Natural killer cell treated with Interleukin-12 subunit alpha and Interleukin-12 subunit beta and Interleukin-15 and Interleukin-18, amount 100 ng/mL, for 72 hours (primary cell): Measurements from ENCODE around the gene SRRM3. TPM values are rescaled to one million over a fixed set of nuclear protein-coding genes. Genes with fewer than 3 reads are reported as not detected.
"Not testable (repeated sequence)": the region's sequence is repeated elsewhere in the genome, so short reads cannot be mapped to it uniquely, and the experiment has no call there.

ENCODE experiments used
- ATAC-seq, 2 donors: fragments of 150-1000 bp; cut with Tn5 transposase in 1 of 2; sonication (Bioruptor Pico), chemical (Tn5 transposase) in 1 of 2; 2 replicates each; pipeline ENCODE4 v1.10.0; 2021
- DNase-seq: peaks from one replicate; pipeline ENCODE4 v3.0.0; 2022; ENCODE audit warnings: low spot score
- H3K27ac Mint-ChIP-seq, 2 donors: 1 replicate in 1 of 2; 2 replicates in 1 of 2; pipeline ENCODE4 v1.8.0; 2022; ENCODE audit warnings: mixed read lengths in 2 of 2, mild to moderate bottlenecking in 1 of 2, moderate library complexity in 1 of 2
- H3K27me3 Mint-ChIP-seq, 2 donors: 1 replicate in 1 of 2; 2 replicates in 1 of 2; pipeline ENCODE4 v1.8.0; 2022; ENCODE audit warnings: mixed read lengths in 2 of 2
- H3K36me3 Mint-ChIP-seq: one replicate; pipeline ENCODE4 v1.8.0; 2022; ENCODE audit warnings: mixed read lengths
- H3K4me1 Mint-ChIP-seq, 2 donors: 1 replicate in 1 of 2; 2 replicates in 1 of 2; pipeline ENCODE4 v1.8.0; 2022; ENCODE audit warnings: low read depth in 2 of 2, mixed read lengths in 2 of 2, mild to moderate bottlenecking in 1 of 2
- H3K4me3 Mint-ChIP-seq: one replicate; pipeline ENCODE4 v1.8.0; 2022; ENCODE audit warnings: mixed read lengths
- H3K9me3 Mint-ChIP-seq: 2 replicates; pipeline ENCODE4 v1.8.0; 2022; ENCODE audit warnings: mixed read lengths
- total RNA-seq, 2 donors: library from RNA; stranded (reverse); gene quantifications; one replicate each; pipeline ENCODE4 v1.2.3, GENCODE V29; 2022

The SRRM3 gene, protein sequence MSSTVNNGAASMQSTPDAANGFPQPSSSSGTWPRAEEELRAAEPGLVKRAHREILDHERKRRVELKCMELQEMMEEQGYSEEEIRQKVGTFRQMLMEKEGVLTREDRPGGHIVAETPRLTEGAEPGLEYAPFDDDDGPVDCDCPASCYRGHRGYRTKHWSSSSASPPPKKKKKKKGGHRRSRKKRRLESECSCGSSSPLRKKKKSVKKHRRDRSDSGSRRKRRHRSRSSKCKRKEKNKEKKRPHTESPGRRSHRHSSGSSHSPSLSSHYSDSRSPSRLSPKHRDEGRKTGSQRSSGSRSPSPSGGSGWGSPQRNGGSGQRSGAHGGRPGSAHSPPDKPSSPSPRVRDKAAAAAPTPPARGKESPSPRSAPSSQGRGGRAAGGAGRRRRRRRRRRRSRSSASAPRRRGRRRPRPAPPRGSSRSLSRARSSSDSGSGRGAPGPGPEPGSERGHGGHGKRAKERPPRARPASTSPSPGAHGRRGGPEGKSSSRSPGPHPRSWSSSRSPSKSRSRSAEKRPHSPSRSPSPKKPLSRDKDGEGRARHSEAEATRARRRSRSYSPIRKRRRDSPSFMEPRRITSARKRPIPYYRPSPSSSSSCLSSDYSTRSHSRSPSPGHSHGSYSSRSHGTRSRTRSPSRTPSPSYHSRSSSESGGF
- not detected for total RNA-seq

DNA sequence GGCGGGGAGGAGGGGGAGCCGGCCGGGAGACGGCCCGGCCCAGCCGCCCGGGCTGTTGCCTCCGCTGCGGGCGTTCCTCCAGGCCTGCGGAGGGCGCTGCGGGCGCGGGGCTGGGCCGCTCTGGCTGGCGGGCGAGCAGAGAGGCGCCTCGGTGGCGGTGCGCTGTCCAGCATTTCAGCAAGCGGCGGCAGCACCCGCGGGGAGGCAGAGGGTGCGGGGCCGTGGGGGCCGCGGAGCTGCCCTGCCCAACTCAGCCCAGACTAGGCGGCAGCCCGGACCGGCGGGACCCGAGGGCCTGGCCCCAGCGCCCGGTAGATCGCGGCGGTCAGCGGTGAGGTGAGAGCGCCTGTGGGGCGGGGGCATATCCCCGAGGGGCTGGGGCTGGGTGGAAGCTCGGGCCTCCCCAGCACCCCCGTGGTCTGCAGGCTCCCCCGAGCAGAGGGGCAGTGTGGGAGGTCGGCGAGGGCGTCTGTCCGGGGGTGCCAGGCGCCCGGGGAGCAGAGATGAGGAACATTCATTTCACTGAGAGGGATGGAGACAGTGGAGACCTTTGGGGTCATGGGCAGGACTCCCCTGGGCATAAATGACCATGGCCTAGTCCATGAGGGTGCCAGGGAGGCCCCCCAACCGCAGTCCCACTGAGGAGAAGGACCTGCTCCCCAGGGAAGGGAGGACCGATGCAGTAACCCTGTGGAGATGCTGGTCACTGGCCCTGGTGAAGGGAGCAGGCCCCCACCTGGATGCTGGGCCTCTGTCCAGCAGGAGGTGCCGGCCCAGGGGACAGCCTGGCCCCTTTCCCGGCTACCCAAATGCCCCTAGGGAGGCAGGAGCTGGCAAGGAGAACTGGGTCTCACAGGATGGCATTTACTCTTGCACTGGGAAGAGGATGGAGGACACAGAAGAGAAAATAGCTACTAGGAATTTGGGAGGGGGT, at the start of gene SRRM3:
Gene SRRM3, plus strand, starts transcription at position 165 of the 934 bp plus-strand sequence. CDS start 33,171 bp downstream, outside the sequence.
- no peaks in the 10 kb centered on the region for H3K4me1 Mint-ChIP-seq
- no peak within 1 kb of the TSS for H3K27ac Mint-ChIP-seq
- peak; percentile 91 to 94 for ATAC-seq
- H3K27me3 Mint-ChIP-seq = peaks cover 19 to 27% of the 10 kb centered on the region in 2 donors
- H3K4me3 Mint-ChIP-seq = no peak within 1 kb of the TSS
- DNase-seq = peak; percentile 86
- H3K9me3 Mint-ChIP-seq = no peaks in the 10 kb centered on the region
- no peaks in the 10 kb centered on the region for H3K36me3 Mint-ChIP-seq

DNA sequence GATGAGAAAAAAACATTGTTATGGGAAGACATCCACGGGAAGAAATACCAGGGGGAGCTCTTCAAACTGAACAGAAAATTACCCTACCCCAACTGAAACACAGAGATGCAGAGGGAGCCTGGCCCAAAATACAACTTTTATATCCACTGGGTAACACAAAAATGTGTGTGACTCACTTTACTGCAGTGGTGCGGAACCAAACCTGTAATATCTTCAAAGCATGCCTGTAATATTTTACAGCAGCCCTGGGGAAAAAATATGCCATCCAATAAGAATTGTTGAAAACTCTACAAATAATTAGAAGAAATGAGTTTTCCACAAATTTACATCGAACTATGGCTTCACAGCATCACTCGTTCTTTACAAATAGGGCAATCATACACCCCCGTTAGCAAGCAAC, 49.8 kb upstream of the SRRM3 start:
- DNase-seq (no peak), ATAC-seq (no peak)
- Mint-ChIP-seq H3K9me3 (no peaks in the 10 kb centered on the region), H3K4me3 (no peak overlapping the region), H3K27ac (no peak overlapping the region), H3K4me1 (peaks cover 17 to 27% of the 10 kb centered on the region in 2 donors), H3K27me3 (no peaks in the 10 kb centered on the region), H3K36me3 (no peaks in the 10 kb centered on the region)

DNA sequence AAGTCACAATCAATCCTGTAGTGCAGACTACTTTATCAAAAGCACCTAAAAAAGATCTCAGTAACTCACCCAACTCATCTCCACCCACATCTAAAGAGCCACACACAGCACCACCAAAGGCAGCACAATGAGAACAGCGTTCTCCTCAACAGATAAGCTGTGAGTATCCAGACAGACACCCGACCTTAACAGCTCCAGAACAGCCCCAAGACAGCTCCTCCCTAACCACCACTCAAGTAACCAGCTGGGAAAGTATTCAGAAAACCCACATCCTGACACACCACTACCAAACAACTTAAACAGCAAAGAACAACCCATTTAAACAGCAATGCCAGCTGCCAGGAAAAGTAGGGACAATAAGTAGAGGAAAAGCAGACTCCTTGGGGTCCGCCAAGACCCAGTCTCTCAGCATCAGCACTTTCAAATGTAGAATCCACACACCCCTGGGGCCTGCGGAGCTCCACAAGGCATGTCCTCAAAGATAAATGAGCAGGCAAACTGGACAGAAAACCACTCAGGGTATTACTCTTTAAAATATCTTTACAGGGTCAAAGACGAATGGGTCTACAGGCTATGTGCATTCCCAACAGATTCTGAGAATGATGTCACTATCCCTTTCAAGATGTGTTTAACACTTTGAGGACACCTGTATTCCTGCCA, 48.0 kb upstream of the SRRM3 start:
- Mint-ChIP-seq H3K4me3 (peak overlapping the region; percentile 9), H3K27ac (peak overlapping the region; percentile 4 to 26), H3K4me1 (peaks cover 19 to 30% of the 10 kb centered on the region in 2 donors)
- H3K9me3 Mint-ChIP-seq, H3K27me3 Mint-ChIP-seq, DNase-seq, H3K36me3 Mint-ChIP-seq, ATAC-seq: not testable (repeated sequence)

DNA sequence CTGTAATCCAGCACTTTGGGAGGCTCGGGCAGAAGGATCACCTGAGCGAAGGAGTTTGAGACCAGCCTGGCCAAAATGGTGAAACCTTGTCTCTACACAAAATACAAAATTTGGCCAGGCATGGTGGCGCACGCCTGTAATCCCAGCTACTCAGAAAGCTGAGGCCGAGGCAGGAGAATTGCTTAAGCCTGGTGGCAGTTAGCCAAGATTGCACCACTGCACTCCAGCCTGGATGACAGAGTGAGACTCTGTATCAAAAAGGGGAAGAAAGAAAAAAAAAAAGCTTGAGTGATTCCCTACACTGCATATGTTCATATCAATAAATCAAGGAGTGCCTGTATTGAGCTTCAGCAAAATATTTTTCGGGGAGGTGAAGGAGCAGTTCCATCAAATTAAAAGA, 45.8 kb upstream of the SRRM3 start:
- Mint-ChIP-seq H3K4me1 (peaks cover 15 to 24% of the 10 kb centered on the region in 2 donors), H3K9me3 (no peaks in the 10 kb centered on the region), H3K4me3 (no peak overlapping the region), H3K27me3 (no peaks in the 10 kb centered on the region), H3K27ac (no peak overlapping the region), H3K36me3 (no peaks in the 10 kb centered on the region)
- ATAC-seq (no peak), DNase-seq (no peak)

DNA sequence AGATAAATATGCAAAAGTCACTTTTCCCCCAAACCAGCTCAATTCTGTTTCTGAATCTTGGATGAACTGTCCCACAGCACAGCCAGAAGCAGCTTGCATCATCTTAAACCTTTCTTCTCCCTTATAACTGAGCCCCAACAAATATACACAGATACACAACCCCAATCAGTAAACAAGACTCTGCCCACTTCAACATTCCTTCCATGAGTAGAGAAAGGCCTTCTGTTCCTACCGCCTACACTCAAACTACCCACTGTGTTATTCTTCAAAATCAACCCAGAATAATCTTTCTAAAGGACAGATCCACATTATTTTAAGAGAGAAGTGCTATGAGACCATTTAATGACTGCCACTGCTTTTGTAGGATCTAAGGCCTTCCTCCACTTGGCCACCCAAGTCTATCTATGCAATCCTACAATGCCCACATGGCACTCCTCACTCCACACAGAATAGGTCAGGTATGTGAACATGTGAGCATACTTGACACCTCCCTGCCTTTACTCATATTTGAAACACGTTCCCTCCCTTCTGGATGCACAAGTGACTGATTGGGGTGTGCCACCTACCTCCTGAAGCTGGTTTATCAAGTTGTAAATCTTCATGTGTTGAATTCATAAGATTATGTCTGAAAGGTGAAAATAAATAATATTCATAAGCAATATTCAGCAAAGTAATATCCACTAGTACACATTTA, 44.6 kb upstream of the SRRM3 start:
- not testable (repeated sequence) for H3K9me3 Mint-ChIP-seq, DNase-seq, H3K27ac Mint-ChIP-seq, H3K4me3 Mint-ChIP-seq, ATAC-seq, H3K36me3 Mint-ChIP-seq, H3K27me3 Mint-ChIP-seq
- H3K4me1 Mint-ChIP-seq = peaks cover 14 to 22% of the 10 kb centered on the region in 2 donors

DNA sequence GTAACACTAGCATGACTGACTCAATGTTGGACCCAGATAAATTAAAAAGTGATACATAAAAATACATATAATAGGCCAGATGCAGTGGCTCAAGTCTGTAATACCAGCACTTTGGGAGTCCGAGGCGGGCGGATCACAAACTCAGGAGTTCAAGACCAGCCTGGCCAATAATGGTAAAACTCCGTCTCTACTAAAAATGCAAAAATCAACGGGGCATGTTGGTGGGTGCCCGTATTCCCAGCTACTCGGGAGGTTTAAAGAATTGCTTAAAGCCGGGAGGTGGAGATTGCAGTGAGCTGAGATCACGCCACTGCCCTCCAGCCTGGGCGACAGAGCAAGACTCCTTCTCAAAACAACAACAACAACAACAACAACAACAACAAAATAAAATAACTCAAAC, 43.3 kb upstream of the SRRM3 start:
- not testable (repeated sequence) for H3K27me3 Mint-ChIP-seq, H3K27ac Mint-ChIP-seq, H3K4me3 Mint-ChIP-seq, DNase-seq, H3K36me3 Mint-ChIP-seq, H3K9me3 Mint-ChIP-seq, ATAC-seq
- peaks cover 6 to 14% of the 10 kb centered on the region in 2 donors for H3K4me1 Mint-ChIP-seq

DNA sequence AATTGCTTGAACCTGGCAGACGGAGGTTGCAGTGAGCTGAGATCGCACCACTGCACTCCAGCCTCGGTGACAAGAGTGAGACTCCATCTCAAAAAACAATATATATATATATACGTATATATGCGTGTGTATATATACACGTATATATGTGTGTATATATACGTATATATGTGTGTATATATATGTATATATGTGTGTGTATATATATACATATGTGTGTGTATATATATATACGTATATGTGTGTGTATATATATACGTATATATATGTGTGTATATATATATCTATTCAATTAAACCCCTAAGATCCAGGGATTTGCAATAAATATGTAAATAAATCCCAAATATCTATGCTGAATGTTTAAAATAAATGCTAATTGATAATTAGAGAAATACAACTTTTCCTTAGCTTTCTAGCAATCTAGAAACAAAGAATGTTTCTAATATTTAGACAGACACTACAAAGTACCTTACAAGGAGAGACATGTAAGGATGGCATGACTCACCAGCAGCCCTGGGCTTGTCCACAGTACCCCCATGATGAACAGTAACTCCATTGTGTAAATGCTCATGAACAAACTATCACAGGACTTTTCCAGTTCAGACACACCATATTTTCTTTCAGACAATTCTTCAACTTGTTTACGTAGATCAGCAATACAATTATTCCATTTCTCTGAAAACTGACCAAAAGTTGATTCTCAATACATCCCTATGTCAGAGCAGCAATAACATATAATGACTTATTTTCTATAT, 39.1 kb upstream of the SRRM3 start:
- H3K27me3 Mint-ChIP-seq, H3K4me1 Mint-ChIP-seq, DNase-seq, H3K27ac Mint-ChIP-seq, H3K9me3 Mint-ChIP-seq, ATAC-seq, H3K4me3 Mint-ChIP-seq, H3K36me3 Mint-ChIP-seq: not testable (repeated sequence)

DNA sequence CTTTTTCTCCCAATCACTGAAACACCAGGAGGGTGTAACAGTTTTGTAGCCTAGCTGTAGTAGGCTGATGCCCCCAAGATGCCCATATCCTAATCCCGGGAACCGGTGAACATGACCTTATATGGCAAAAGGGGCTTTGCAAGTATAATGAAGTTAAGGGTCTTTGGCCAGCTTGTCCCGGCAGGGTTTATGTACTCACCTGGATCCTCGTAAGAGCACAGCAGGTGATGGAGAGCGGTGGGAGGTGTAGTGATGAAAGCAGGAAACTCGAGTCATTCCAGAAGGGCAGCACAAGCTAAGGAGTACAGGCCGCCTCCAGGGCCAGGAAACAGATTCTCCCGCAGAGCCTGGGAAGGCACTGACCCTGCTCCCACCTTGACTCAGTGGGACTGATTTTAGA, 37.9 kb upstream of the SRRM3 start:
- H3K27me3 Mint-ChIP-seq, H3K36me3 Mint-ChIP-seq, H3K4me3 Mint-ChIP-seq, ATAC-seq, H3K9me3 Mint-ChIP-seq, DNase-seq, H3K4me1 Mint-ChIP-seq, H3K27ac Mint-ChIP-seq: not testable (repeated sequence)

DNA sequence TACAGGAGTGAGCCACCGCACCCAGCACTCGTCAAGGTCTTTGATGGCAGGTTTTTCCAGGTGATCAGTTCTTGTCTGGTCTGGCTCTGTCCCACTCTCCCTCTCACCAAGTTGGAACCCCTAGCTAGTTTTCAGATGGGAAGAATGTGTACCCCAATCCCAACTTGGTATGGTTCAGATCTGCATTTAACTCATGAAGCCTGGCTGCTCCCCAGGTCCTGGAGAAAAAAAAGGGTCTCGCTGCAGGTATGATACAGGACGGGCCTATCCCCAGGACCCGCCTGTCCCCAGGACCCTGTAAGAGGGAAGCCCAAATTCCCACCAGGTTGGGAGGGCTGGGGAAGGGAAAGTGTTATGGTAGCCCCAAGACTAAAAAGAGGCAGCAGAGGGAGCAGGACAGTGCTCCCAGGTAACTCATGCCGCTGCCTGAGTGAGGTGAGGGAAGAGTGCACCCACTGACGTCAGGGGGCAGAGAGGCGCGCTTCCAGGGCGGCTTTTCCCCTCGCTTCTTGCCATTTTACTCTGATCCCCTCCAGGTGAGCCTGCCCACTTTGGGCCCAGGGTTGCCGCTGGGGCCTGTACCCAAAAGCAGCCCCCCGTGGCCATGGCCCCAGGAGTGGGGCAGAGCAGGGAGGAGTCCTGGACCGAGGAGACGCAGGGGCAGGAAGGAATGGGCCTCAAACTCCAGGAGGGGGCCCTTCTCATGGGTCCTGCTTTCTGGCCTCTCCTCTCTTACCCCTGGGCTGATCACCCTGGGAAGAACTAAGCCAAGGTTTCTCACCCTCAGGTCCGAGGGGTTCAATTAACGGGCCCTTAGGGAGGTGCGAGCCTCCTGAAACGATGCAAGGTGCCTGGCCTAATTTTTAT, 36.4 kb upstream of the SRRM3 start:
- DNase-seq (no peak), ATAC-seq (no peak)
- no peaks in the 10 kb centered on the region for H3K9me3 Mint-ChIP-seq
- peak overlapping the region in 1 of 2 donors; percentile 89 for H3K27ac Mint-ChIP-seq
- no peaks in the 10 kb centered on the region for H3K36me3 Mint-ChIP-seq
- no peak overlapping the region for H3K4me3 Mint-ChIP-seq
- peaks cover 0 to 5% of the 10 kb centered on the region in 2 donors for H3K4me1 Mint-ChIP-seq
- no peaks in the 10 kb centered on the region for H3K27me3 Mint-ChIP-seq

DNA sequence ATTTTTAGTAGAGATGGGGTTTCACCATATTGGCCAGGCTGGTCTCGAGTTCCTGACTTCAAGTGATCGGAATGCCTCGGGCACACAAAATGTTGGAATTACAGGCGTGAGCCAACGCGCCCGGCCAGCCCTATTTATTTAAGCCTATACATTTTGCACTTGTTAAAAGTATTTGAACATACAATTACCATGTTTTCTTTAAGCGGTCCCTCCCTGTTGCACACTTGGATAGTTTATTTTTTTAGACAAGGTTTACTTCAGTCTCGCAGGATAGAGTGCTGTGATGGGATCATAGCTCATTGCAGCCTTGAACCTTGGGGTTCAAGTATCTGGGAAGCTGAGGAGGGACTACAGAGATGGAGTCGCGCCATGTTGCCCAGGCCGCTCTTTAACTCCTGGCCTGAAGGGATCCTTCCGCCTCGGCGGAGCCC, 35.7 kb upstream of the SRRM3 start:
- Mint-ChIP-seq H3K27ac (peak overlapping the region; percentile 79 to 89), H3K36me3 (no peaks in the 10 kb centered on the region), H3K4me3 (peak overlapping the region; percentile 71), H3K27me3 (no peaks in the 10 kb centered on the region), H3K4me1 (peaks cover 0 to 5% of the 10 kb centered on the region in 2 donors), H3K9me3 (no peaks in the 10 kb centered on the region)
- DNase-seq (no peak), ATAC-seq (no peak)

DNA sequence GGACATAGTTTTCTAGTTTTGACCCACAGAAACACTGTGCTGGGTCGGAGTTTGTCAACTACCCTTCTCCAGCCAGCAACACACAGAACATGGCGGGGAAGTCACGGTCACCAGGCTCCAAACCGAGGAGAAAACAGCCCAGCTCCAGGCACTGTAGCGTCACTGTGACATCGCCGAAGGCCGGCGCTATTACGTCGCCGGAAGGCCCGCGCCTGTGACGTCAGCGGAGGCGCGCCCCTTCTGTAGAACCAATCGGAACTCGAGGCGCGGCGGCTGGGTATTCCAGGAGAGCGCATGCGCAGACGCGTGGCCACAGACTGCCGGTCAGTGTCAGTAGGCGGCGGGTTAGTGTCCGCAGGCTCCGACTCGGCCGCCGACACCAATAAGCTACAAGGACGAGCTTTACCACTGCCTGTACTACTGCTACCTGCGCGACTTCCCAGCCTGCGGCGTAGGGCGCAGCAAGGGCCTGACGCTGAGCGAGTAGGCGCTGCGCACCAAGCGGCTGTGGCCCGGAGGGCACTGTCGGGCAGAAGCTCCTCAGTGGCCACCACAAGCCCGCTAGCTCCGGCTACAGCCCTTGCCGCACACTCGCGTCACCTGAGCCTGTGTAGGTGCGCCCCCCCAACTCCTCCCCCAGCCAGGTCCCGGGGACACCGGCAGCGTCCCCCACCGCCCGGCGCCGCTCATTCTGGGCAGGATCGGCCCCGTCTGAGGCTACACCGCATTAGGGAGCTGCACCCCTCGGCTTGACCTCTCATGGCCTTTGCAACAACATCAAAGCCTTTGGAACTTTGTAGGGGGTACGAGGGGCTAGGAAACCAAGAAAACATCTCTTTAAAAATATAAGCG, 35.1 kb upstream of the SRRM3 start:
- Mint-ChIP-seq H3K27ac (peak overlapping the region; percentile 79 to 89), H3K36me3 (no peaks in the 10 kb centered on the region), H3K4me3 (peak overlapping the region; percentile 71), H3K27me3 (no peaks in the 10 kb centered on the region), H3K9me3 (no peaks in the 10 kb centered on the region), H3K4me1 (peaks cover 0 to 5% of the 10 kb centered on the region in 2 donors)
- ATAC-seq = peak; percentile 96
- peak; percentile 97 for DNase-seq
